MM.1S (cell line): ENCODE measurements around the gene TBC1D14.

Source experiments
- DNase-seq: peaks from one replicate; pipeline ENCODE4 v3.0.0-alpha.2; 2015
- H2AFZ ChIP-seq: fragments of 300-600 bp; sonication (generic); 2 replicates; pipeline ENCODE4 v1.6.0; 2016; ENCODE audit warnings: antibody characterized with exemption, low read length
- H3F3A ChIP-seq: fragments of 300-600 bp; sonication (generic); 2 replicates; pipeline ENCODE4 v1.6.1; 2016; ENCODE audit warnings: mild to moderate bottlenecking, antibody characterized with exemption, low read length, moderate library complexity, mixed read lengths; ENCODE audit not compliant: insufficient read depth
- H3K27ac ChIP-seq: fragments of 300-600 bp; sonication (generic); 2 replicates; pipeline ENCODE4 v1.5.1; 2016; ENCODE audit warnings: mild to moderate bottlenecking, low read length
- H3K27me3 ChIP-seq: fragments of 300-600 bp; sonication (generic); replicated peaks from 2 replicates; pipeline ENCODE4 v1.6.0; 2016; ENCODE audit warnings: low read length; ENCODE audit not compliant: insufficient read depth
- H3K36me3 ChIP-seq: fragments of 300-600 bp; sonication (generic); replicated peaks from 2 replicates; pipeline ENCODE4 v1.6.1; 2016; ENCODE audit warnings: mild to moderate bottlenecking, low read length, mixed read lengths; ENCODE audit not compliant: insufficient read depth
- H3K4me1 ChIP-seq: fragments of 300-600 bp; sonication (generic); 2 replicates; pipeline ENCODE4 v1.6.1; 2016; ENCODE audit warnings: low read length, mixed read lengths
- H3K4me2 ChIP-seq: fragments of 300-600 bp; sonication (generic); 2 replicates; pipeline ENCODE4 v1.6.0; 2016; ENCODE audit warnings: low read depth, low read length
- H3K4me3 ChIP-seq: fragments of 300-600 bp; sonication (generic); 2 replicates; pipeline ENCODE4 v1.5.1; 2016; ENCODE audit warnings: low read length, mixed read lengths
- H3K79me2 ChIP-seq: fragments of 300-600 bp; sonication (generic); 2 replicates; pipeline ENCODE4 v1.6.1; 2016; ENCODE audit warnings: mixed run types, low read length, mixed read lengths
- H3K9ac ChIP-seq: fragments of 300-600 bp; sonication (generic); 2 replicates; pipeline ENCODE4 v1.6.1; 2016; ENCODE audit warnings: low read length, mixed read lengths
- H3K9me2 ChIP-seq: fragments of 300-600 bp; sonication (generic); replicated peaks from 2 replicates; pipeline ENCODE4 v1.6.1; 2016; ENCODE audit warnings: mild to moderate bottlenecking, low read length, mixed read lengths; ENCODE audit not compliant: insufficient read depth
- H3K9me3 ChIP-seq: fragments of 300-600 bp; sonication (generic); replicated peaks from 2 replicates; pipeline ENCODE4 v1.6.1; 2016; ENCODE audit warnings: mild to moderate bottlenecking, low read length, mixed read lengths; ENCODE audit not compliant: insufficient read depth
- H4K20me1 ChIP-seq: fragments of 300-600 bp; sonication (generic); 2 replicates; pipeline ENCODE4 v1.6.1; 2016; ENCODE audit warnings: mild to moderate bottlenecking, low read length, moderate library complexity, mixed read lengths; ENCODE audit not compliant: insufficient read depth
- EZH2 ChIP-seq: fragments of 300-600 bp; sonication (generic); optimal IDR thresholded peaks from 2 replicates; pipeline ENCODE3; 2017; ENCODE audit warnings: low read depth, mild to moderate bottlenecking, antibody characterized with exemption, low read length, mixed read lengths
- EZH2phosphoT487 ChIP-seq: fragments of 300-600 bp; sonication (generic); IDR thresholded peaks from 2 replicates; pipeline ENCODE4 v1.6.1; 2018; ENCODE audit warnings: antibody characterized with exemption, low read length
- TF ChIP-seq, protein P1 (sequence below): fragments of 300-600 bp; sonication (generic); IDR thresholded peaks from 2 replicates; pipeline ENCODE4 v1.5.1; 2016; ENCODE audit warnings: antibody characterized with exemption, low read length, mixed read lengths

TBC1D14 gene

GRCh38 chr4:7058792-7059191 lies 149.2 kb downstream of the TBC1D14 start:
- TF ChIP-seq, protein P1, sequence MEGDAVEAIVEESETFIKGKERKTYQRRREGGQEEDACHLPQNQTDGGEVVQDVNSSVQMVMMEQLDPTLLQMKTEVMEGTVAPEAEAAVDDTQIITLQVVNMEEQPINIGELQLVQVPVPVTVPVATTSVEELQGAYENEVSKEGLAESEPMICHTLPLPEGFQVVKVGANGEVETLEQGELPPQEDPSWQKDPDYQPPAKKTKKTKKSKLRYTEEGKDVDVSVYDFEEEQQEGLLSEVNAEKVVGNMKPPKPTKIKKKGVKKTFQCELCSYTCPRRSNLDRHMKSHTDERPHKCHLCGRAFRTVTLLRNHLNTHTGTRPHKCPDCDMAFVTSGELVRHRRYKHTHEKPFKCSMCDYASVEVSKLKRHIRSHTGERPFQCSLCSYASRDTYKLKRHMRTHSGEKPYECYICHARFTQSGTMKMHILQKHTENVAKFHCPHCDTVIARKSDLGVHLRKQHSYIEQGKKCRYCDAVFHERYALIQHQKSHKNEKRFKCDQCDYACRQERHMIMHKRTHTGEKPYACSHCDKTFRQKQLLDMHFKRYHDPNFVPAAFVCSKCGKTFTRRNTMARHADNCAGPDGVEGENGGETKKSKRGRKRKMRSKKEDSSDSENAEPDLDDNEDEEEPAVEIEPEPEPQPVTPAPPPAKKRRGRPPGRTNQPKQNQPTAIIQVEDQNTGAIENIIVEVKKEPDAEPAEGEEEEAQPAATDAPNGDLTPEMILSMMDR, result no peak
- no peak for TF ChIP-seq EZH2phosphoT487
- TF ChIP-seq EZH2, result no peak
- peaks cover 25% of the 10 kb centered on the region for H3K36me3 ChIP-seq
- H4K20me1 ChIP-seq, result peaks cover 12% of the 10 kb centered on the region; the same call in 1 of the 2 replicates

DNA sequence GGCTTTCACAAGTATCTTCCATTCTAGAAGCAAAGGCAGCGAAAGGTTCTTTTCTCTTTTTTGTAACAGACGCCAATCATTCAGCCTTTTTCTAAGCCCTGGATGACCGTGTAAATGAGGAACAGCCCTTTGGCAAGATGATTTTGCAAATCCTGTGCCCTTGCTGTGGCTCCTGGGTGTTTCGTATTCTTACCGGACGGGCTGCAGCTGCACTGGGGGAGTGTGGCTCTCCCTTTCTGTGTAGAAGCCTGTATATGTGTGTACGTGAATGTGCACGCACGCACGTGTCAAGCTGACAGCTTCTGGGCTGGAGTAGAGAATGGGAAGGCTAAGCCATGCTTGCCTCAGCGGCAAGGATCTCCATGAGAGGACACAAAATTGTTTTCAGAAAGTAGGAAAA lies 150.0 kb downstream of the TBC1D14 start:
- DNase-seq, result no peak
- Histone ChIP-seq H3K79me2 (peaks cover 35% of the 10 kb centered on the region), H4K20me1 (peaks cover 15% of the 10 kb centered on the region; the same call in 1 of the 2 replicates)

More at GRCh38 chr4:7058792-7059191, 149.2 kb downstream of the TBC1D14 start:
- Histone ChIP-seq H2AFZ (no peak overlapping the region), H3K9ac (no peak overlapping the region), H3F3A (peaks cover 22% of the 10 kb centered on the region), H3K4me1 (peaks cover 18% of the 10 kb centered on the region), H3K9me2 (no peaks in the 10 kb centered on the region), H3K27me3 (no peaks in the 10 kb centered on the region), H3K9me3 (no peaks in the 10 kb centered on the region), H3K4me3 (no peak overlapping the region), H3K27ac (peak overlapping the region; percentile 35; the same call in 1 of the 2 replicates), H3K4me2 (peak overlapping the region; percentile 5; the same call in 1 of the 2 replicates), H3K79me2 (peaks cover 32% of the 10 kb centered on the region)
- DNase-seq, result no peak

DNA sequence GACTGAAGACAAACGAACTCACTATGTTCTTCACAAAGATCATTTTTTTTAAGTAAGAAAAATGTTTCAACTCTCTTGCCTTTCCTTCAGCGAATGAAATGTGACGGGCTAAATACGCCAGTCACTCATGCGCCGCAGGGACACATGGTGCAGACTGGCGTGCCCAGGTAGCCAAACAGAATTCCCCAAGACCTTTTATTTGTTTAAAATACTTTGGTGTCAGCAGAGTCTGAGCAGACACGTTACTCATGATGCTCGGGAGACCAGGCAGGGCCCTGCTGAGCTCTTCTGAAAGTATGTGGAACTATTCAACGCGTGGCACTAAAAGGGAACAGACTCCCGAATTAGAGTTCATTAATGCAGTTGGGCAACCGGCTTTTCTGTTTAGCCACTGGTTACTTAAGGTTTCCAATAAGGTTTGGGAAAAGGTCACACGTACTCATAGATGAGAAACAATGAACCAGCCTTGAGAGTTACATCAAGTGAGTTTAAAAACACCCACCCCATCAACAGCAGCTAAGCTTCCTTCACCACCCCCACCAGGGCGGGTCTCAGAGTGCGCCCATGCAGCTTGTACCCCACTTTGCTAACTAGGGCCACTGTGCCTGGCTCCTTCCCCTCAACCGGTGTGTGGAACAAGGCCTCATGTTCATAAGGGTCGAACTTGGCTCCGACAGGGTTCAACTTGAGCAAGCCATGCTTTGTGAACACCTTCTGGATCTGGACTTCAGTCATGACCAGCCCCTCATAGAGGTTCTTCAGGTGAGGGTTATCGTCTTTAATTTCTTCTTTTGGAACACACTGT lies 150.9 kb downstream of the TBC1D14 start:
- H3K27me3 ChIP-seq, result no peaks in the 10 kb centered on the region
- H3K9me3 ChIP-seq, result no peaks in the 10 kb centered on the region
- no peak overlapping the region for H3K4me3 ChIP-seq
- H3K36me3 ChIP-seq, result peaks cover 25% of the 10 kb centered on the region
- peaks cover 44% of the 10 kb centered on the region for H3K79me2 ChIP-seq
- DNase-seq, result no peak
- no peak overlapping the region for H3K4me2 ChIP-seq
- H3K9me2 ChIP-seq, result no peaks in the 10 kb centered on the region
- no peak overlapping the region for H2AFZ ChIP-seq
- H3F3A ChIP-seq, result peaks cover 22% of the 10 kb centered on the region
- H4K20me1 ChIP-seq, result peaks cover 18% of the 10 kb centered on the region; the same call in 1 of the 2 replicates
- no peak overlapping the region for H3K27ac ChIP-seq
- H3K9ac ChIP-seq, result no peak overlapping the region
- H3K4me1 ChIP-seq, result peaks cover 18% of the 10 kb centered on the region
- TF ChIP-seq EZH2, result no peak

More for the DNA sequence above, 150.0 kb downstream of the TBC1D14 start:
- Histone ChIP-seq H3K4me3 (no peak overlapping the region), H3K9me3 (no peaks in the 10 kb centered on the region), H3K27me3 (no peaks in the 10 kb centered on the region), H3K9ac (no peak overlapping the region), H3K4me2 (no peak overlapping the region), H3K36me3 (peaks cover 28% of the 10 kb centered on the region), H2AFZ (no peak overlapping the region), H3K4me1 (peaks cover 18% of the 10 kb centered on the region), H3K9me2 (no peaks in the 10 kb centered on the region), H3F3A (peaks cover 22% of the 10 kb centered on the region), H3K27ac (no peak overlapping the region)
- TF ChIP-seq EZH2 (no peak), EZH2phosphoT487 (no peak)
- TF ChIP-seq, protein P1, result no peak

DNA sequence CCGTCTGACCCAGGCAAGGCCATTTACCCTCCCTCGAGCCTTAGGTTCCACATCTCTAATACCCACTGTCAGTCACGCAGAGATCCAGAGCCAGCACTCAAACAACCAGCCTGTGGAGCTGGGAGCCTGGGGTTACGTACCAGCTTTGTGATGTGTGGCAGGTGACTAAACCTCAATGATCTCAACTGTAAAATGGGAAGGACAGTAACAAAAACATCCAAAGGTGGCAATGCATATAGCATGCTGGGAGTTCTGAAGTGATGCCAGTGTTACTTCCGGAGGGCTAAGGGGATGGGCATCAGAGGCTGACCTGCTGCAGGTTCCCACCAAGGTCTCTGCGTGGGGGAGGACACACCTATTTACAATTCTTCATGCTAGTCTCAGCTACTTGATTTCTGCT lies 152.2 kb downstream of the TBC1D14 start:
- peaks cover 22% of the 10 kb centered on the region for H3F3A ChIP-seq
- H3K4me3 ChIP-seq, result no peak overlapping the region
- peaks cover 31% of the 10 kb centered on the region for H3K36me3 ChIP-seq
- no peak overlapping the region for H3K9ac ChIP-seq
- H3K27ac ChIP-seq, result no peak overlapping the region
- H3K79me2 ChIP-seq, result peaks cover 52% of the 10 kb centered on the region
- H3K9me2 ChIP-seq, result no peaks in the 10 kb centered on the region
- no peaks in the 10 kb centered on the region for H3K9me3 ChIP-seq
- H4K20me1 ChIP-seq, result peaks cover 22% of the 10 kb centered on the region; the same call in 1 of the 2 replicates
- TF ChIP-seq EZH2 (no peak), EZH2phosphoT487 (no peak)
- TF ChIP-seq, protein P1, result no peak
- DNase-seq, result no peak
- H3K4me2 ChIP-seq, result no peak overlapping the region
- no peak overlapping the region for H2AFZ ChIP-seq
- H3K4me1 ChIP-seq, result peaks cover 27% of the 10 kb centered on the region
- no peaks in the 10 kb centered on the region for H3K27me3 ChIP-seq
